ENCODE measurements around the gene NRG2.

Gene NRG2

DNA sequence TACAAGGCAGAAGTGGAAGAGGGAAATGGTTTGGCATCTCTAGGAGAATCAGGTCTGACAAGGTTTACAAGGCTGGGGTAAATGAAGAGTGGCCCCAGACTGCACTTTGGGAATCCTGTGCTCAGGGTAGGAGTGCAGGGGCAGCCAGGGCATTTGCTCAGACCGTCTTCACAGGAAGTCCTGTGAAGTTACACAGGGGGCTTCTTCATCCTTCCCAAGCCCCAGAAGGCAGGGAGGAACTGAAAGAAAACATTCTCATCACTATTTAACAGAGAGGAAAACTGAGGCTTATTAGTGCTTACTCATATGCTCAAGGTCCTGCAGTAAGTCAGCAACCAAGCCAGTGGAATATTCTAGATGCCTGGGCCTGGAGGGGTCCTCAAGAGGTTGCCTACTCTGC, 80.7 kb downstream of the NRG2 start:
- in situ Hi-C loops (cut with HindIII; ENCODE audit: low sequenced_read_pairs), result loop anchor here (25.0 kb wide), 1 partner anchor 175 kb away; the partner anchor contains the start of gene PSD2
- no peak for DNase-seq (ENCODE audit: low read depth)
- H3K4me3 ChIP-seq (ENCODE audit: low read depth, low read length), result no peak overlapping the region
- TF ChIP-seq, protein P1, sequence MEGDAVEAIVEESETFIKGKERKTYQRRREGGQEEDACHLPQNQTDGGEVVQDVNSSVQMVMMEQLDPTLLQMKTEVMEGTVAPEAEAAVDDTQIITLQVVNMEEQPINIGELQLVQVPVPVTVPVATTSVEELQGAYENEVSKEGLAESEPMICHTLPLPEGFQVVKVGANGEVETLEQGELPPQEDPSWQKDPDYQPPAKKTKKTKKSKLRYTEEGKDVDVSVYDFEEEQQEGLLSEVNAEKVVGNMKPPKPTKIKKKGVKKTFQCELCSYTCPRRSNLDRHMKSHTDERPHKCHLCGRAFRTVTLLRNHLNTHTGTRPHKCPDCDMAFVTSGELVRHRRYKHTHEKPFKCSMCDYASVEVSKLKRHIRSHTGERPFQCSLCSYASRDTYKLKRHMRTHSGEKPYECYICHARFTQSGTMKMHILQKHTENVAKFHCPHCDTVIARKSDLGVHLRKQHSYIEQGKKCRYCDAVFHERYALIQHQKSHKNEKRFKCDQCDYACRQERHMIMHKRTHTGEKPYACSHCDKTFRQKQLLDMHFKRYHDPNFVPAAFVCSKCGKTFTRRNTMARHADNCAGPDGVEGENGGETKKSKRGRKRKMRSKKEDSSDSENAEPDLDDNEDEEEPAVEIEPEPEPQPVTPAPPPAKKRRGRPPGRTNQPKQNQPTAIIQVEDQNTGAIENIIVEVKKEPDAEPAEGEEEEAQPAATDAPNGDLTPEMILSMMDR (IDR thresholded peaks at IDR 0.05; ENCODE audit: low read depth, low read length, missing control alignments), result no peak

DNA sequence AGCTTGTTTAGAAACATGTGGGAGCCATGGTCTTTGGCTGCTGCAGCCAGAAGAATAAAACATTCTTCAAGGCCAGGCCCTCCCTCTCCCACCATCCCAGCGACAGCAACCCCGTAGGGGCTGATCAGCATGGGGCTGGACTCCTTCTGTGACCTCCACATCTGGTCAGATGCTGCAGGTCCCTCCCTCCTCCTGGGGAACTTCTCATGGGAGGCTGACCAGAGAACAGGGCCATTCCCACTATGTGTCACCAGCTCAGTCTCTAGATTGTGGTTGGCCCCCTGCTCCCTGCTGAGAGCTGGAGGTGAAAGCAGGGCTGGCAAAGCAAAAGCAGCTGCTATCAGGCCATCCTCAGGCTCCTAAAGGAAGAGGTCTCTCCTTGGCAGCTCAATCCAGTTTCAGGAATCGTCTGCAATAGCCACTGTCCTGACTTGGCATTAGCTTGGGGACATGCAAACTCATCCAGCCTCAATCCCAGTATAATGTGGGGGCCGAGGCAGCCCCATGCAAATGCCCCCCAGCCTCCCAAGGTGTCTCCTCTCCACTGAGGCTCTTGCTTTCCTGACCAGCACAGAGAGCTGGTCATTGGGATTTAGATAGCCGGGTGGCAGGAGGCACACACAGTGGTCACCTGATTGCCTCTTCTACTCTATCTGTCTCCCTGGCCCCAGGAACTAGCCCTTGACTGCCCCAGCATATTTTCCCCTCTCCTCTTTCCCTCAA, 81.5 kb downstream of the NRG2 start:
- in situ Hi-C loops (cut with HindIII; ENCODE audit: low sequenced_read_pairs), result loop anchor here (25.0 kb wide), 1 partner anchor 174 kb away; the partner anchor contains the start of gene PSD2
- no peak for DNase-seq (ENCODE audit: low read depth)
- TF ChIP-seq, protein P1 (IDR thresholded peaks at IDR 0.05; ENCODE audit: low read depth, low read length, missing control alignments), result no peak
- H3K4me3 ChIP-seq (ENCODE audit: low read depth, low read length), result no peak overlapping the region

DNA sequence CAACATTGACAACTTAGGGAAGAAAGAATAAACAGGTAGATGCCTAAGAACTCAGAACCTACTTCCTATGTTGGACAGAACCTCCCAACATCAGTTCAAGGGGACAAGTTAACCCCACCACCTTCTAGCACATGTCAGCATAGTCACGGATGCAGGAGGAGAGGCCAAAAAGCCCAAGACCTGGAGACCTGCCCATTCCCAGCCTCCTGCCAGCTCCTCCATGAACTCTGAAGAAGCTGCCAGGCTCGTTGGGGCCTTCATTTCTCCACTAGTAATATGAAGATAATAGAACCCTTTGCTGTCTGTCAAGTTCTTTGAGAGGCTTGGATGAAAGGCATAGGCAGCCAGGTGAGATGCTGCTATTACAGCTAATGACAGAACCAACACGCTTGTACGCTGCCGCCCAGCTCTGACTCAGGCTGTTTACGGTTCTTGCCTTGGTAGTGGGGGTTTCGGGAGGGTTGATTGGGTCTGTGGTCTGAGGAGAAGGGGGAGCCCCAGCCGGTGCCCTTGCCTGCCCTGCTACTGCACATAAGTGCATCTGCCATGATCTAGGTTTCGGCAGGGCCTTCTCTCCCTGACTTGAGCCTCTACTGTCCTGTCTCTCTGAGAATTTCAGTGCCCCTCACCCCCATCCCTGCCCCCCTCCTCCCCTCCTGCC, 82.2 kb downstream of the NRG2 start:
- DNase-seq (ENCODE audit: low read depth), result no peak
- in situ Hi-C loops (cut with HindIII; ENCODE audit: low sequenced_read_pairs), result loop anchor here (25.0 kb wide), 1 partner anchor 174 kb away; the partner anchor contains the start of gene PSD2
- H3K4me3 ChIP-seq (ENCODE audit: low read depth, low read length), result no peak overlapping the region
- TF ChIP-seq, protein P1 (IDR thresholded peaks at IDR 0.05; ENCODE audit: low read depth, low read length, missing control alignments), result no peak

DNA sequence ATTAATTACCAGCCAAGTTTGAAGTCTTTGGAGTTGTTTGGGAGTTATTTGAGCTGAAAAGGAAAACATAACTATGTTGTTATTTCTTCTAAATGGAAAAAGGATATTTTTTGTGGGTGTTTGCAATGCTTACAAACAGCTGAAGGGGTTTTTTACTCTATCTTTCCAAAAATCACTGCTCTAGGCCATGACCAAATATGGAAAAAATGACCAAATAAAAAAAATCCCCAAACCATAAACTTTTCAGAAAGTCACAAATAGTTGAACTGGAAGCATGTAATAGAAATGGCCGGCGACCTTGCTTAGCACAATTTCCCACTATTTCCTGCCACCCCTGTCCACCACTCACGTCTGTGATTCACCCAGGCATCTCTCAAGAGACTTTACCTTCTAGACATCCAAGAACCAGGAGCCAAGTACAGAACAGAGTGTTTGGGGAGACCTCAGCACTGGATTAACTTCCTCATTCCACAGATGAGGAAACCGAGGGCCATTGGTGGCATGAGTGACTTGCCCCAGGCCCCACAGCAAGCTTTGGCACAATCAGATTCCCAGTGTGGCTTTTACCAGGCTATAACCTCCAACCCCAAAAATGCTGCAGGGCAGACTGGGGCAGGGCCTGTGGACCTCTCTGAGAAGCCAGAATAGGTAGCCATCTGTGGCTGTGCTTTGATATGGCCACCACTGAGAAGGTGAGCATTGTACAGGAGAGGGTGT, 84.5 kb downstream of the NRG2 start:
- H3K4me3 ChIP-seq (ENCODE audit: low read depth, low read length), result no peak overlapping the region
- TF ChIP-seq, protein P1 (IDR thresholded peaks at IDR 0.05; ENCODE audit: low read depth, low read length, missing control alignments), result no peak
- in situ Hi-C loops (cut with HindIII; ENCODE audit: low sequenced_read_pairs), result loop anchor here (25.0 kb wide), 1 partner anchor 171 kb away; the partner anchor contains the start of gene PSD2
- no peak for DNase-seq (ENCODE audit: low read depth)

DNA sequence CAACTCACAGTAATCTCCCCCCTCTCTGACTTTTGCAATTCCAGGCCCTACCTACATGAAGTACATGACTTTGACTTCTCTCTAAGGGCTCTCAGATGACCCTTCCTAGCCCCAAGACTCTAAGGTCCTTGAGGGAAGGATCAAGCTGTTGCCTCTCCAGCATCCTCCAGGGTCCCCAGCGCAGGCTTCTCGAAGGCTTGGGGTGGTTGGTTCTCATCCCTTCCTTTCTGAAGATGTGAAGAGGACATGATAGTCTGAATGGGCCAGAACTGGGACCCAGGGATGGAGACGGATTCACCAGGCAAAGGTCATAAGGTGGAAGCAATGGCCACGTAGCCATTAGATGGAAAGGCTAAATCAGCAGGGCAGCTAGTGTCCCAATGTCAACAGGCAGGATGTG, 86.8 kb downstream of the NRG2 start:
- TF ChIP-seq, protein P1 (IDR thresholded peaks at IDR 0.05; ENCODE audit: low read depth, low read length, missing control alignments), result no peak
- in situ Hi-C loops (cut with HindIII; ENCODE audit: low sequenced_read_pairs), result loop anchor here (25.0 kb wide), 1 partner anchor 169 kb away; the partner anchor contains the start of gene PSD2
- no peak overlapping the region for H3K4me3 ChIP-seq (ENCODE audit: low read depth, low read length)
- DNase-seq (ENCODE audit: low read depth), result no peak

DNA sequence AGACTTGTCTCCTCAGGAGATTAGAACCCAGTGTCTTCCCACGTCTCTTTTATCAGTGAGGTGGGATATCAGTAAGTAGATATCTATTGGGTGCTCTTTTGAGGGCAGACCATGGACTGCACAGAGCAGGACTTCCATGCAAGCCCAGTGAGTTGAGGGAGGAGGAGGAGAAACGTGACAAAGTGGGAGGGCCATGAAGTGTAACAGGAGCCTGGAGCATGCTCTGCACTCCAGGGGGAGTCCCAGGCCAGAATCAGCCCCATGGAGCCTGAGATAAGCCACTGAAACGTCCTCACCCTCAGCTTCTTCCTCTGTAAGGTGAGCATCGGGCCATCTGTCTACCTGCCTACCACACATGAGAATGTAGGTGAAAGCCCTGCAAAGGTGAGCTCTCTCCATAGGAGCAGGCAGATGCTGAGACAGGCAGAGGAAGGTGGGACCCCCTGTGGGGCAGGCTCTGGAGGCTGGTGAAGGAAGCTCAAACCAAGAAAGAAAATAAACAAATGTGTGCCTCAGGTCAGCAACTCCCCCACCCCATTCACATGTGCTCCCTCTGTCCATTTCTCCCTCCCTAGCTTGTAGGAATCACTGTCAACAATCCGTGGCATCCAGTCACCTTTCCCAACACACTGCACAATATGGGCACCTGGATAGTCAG, 87.4 kb downstream of the NRG2 start:
- TF ChIP-seq, protein P1 (IDR thresholded peaks at IDR 0.05; ENCODE audit: low read depth, low read length, missing control alignments), result no peak
- no peak for DNase-seq (ENCODE audit: low read depth)
- in situ Hi-C loops (cut with HindIII; ENCODE audit: low sequenced_read_pairs), result loop anchor here (25.0 kb wide), 1 partner anchor 168 kb away; the partner anchor contains the start of gene PSD2
- H3K4me3 ChIP-seq (ENCODE audit: low read depth, low read length), result no peak overlapping the region
